NOMO-1 treated with DMSO at 0.1 percent for 48 hours (cell line): Measurements from ENCODE around the gene RALY.

Experiments used
- DNase-seq: peaks from one replicate; lab custom pipeline; 2025; ENCODE audit not compliant: unreplicated experiment; lab: John Stamatoyannopoulos, UW

The RALY gene

GRCh38 chr20:34047010-34047687 is 53.4 kb downstream of the RALY start:
- DNase-seq: no peak

GRCh38 chr20:34047917-34048316 is 54.2 kb downstream of the RALY start:
- no peak for DNase-seq

DNA sequence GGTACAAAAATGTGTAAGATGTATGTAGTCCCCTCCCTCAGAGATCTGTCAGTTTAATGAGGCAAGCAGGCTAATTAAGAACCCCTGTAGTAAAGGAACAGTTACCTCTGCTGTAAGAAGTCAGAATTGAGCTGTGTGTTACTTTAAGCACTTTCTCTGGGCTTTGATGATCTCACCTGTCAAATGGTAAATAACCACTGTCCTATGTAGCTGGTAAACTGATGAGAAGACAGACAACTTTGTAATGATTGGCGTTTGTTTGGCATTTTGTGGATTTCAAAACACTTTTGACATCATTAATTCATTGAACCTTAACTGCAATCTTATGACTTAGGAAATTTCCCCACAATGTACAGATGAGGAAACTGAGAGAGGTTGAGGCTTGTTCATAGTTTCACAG is 55.7 kb downstream of the RALY start:
- no peak for DNase-seq

GRCh38 chr20:34049897-34050695 is 56.4 kb downstream of the RALY start:
- no peak for DNase-seq

GRCh38 chr20:34052414-34052813 is 58.7 kb downstream of the RALY start:
- no peak for DNase-seq

DNA sequence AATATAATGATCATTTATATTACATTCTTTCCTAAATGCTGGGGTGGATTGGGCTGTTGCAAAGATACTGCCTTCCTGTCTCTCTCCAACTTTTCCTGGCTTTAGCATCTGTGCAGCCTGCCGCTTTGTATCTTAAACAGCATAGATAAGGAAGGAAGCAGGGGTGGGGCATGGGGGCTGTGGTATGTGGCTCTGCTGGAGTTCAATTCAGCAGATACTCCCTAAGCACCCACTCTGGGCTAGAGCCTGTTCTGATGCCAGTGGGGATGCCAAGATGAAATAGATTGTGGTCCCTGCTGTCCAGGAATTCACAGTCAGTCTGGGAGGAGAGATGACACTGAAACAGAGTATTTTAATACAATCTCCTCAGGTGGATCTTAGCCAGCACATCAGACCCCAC is 61.6 kb downstream of the RALY start:
- DNase-seq: no peak

GRCh38 chr20:34058831-34059230 is 65.1 kb downstream of the RALY start:
- no peak for DNase-seq

- no peak for DNase-seq
Observed at GRCh38 chr20:34060970-34061369, 67.3 kb downstream of the RALY start.

GRCh38 chr20:34061695-34062094 is 68.0 kb downstream of the RALY start:
- DNase-seq: no peak

DNA sequence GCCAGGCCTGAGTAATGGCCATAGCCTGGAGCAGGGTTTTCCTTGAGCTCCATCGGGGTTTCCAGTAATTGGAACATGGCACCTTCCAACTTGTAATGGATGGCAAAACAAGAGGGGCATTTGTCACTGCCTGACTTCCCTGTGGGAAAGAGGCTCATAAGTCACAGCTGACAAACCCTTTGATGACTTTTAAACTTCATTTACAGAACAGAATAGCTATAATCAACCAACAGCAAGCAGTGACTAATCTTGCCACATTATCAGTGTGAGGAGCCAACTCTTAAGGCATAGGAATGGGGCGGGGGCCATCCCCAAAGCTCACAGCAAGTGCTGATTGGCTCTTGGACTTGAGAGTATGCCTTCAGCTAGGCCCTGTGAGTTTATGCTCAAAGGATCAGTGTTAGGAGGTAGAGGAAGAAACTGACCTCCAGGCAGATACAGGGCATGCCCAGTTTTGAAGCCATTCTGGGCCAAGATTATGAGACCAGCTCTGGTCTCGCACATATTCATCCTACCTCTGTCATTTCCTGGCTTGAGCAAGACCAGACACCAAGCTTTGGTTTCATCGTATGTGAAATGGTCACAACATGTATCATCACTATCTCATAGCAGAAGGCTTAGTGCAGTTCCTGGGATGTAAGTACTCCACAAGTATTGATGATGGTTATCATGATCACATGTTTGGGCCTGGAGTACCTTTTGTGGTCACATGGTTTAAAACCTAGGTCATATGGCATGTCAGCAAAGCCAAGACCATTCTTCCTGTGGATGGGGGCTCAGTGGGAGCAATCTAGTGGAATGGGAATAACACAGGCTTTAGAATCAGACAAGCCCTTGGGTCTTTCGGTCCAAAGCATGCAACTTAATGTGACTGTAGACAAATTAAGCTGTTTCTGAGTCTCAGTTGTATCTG is 69.1 kb downstream of the RALY start:
- DNase-seq: no peak

GRCh38 chr20:34064286-34064685 is 70.6 kb downstream of the RALY start:
- no peak for DNase-seq

DNA sequence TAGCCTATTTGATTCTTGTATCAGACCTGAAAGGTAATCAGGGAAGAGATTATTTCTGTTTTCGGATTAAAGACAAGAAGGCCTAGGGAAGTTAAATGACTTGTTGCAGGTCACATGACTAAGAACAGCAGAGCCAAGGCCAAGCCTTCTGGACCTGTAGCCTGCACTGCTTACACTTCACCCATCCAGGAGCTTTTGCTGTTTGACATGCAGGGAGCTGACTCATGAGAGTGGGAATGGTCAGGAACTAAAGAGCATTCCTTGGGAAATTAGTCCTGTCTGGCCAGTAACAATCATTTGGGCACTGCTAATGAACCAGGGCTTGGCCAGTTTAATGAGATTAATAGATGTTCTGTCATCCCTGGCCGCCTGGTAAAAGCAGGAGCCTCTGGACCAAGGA is 71.5 kb downstream of the RALY start:
- DNase-seq: no peak

- no peak for DNase-seq
Observed at GRCh38 chr20:34066476-34067090, 72.9 kb downstream of the RALY start.

GRCh38 chr20:34068001-34068400 is 74.3 kb downstream of the RALY start:
- DNase-seq: no peak

GRCh38 chr20:34069341-34070078 is 75.8 kb downstream of the RALY start:
- DNase-seq: peak; percentile 48

DNA sequence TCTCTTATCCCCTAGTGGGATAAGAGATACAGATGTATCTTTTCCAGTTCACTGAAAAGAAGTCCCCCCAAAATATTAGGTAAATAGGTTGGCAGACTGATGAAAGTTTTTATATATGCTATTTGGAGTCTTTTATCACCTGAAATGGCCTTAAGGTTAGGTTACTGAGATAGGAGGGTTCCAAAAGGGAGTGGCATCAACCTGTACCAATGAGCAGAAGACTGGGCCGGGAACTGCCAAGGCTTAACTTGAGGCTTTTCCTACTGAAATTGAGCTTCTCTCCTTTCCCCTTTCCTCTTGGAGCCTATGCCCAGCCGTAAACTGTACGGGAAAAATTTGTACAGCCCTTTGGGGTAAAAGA is 76.3 kb downstream of the RALY start:
- no peak for DNase-seq

GRCh38 chr20:34070859-34071258 is 77.1 kb downstream of the RALY start:
- no peak for DNase-seq

GRCh38 chr20:34072076-34072475 is 78.4 kb downstream of the RALY start:
- no peak for DNase-seq

GRCh38 chr20:34072778-34073177 is 79.1 kb downstream of the RALY start:
- no peak for DNase-seq

DNA sequence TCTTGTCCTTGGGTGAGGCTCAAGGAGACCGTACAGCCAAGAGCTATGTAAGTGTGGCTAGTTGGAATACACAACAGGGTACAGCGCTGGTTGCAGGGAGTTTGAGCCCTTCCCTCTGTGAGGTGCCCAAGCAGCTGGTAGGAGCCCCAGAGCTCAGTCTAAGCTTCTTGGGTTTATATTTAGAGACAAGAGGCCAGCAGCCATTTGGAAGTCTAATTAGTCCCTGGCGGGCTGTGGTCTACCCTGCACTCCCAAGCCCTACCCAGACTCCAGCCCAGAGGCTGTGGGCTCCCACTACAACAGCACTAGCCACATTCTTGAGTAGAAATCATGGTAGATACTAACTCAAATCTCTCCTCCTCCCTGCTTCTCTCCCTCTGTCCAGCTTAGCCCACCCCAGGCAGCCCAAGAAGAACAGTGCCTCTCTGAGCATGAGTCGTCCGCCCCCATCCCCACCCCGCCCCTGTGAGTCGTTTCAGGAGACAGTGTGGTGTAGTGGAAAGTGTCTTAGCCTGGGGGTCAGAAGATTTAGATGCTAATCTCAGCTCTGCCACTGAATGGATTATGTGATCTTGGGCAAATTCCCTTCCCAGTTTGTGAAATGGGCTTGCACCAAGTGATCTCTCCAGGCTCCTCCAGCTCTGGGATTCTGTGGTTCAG is 80.5 kb downstream of the RALY start:
- DNase-seq: no peak
